Prostate gland (tissue), 2 donors: ENCODE data around the gene MTIF3.

ENCODE experiments used
- POLR2A ChIP-seq: fragments of 450-650 bp; IDR thresholded peaks from one replicate; pipeline ENCODE4 v1.6.1; 2016; ENCODE audit warnings: antibody characterized with exemption, mild to moderate bottlenecking
- TF ChIP-seq, protein P1 (sequence below), 4 experiments: fragments of 200-600 bp in 2 of 4; fragments of 450-650 bp in 2 of 4; sonication (generic) in 2 of 4; IDR thresholded peaks; 1 replicate in 3 of 4; 2 replicates in 1 of 4; pipeline ENCODE4 v1.5.1; 2016 to 2019; ENCODE audit warnings: antibody characterized with exemption in 4 of 4, mild to moderate bottlenecking in 2 of 4, moderate library complexity in 2 of 4

- TF ChIP-seq, protein P1, sequence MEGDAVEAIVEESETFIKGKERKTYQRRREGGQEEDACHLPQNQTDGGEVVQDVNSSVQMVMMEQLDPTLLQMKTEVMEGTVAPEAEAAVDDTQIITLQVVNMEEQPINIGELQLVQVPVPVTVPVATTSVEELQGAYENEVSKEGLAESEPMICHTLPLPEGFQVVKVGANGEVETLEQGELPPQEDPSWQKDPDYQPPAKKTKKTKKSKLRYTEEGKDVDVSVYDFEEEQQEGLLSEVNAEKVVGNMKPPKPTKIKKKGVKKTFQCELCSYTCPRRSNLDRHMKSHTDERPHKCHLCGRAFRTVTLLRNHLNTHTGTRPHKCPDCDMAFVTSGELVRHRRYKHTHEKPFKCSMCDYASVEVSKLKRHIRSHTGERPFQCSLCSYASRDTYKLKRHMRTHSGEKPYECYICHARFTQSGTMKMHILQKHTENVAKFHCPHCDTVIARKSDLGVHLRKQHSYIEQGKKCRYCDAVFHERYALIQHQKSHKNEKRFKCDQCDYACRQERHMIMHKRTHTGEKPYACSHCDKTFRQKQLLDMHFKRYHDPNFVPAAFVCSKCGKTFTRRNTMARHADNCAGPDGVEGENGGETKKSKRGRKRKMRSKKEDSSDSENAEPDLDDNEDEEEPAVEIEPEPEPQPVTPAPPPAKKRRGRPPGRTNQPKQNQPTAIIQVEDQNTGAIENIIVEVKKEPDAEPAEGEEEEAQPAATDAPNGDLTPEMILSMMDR (IDR thresholded peaks at IDR 0.05) = no peak
- TF ChIP-seq POLR2A = no peak
These were observed 8.2 kb downstream of the MTIF3 start for GRCh38 chr13:27442071-27442647.
